Osteocyte (in vitro differentiated cells): ENCODE data around the gene TTC39B. TPM values are rescaled to one million over a fixed set of nuclear protein-coding genes. Genes with fewer than 3 reads are reported as not detected.

Experiments
- DNase-seq: peaks from one replicate; pipeline ENCODE4 v3.0.0; 2021; ENCODE audit warnings: mixed read lengths; ENCODE audit not compliant: unreplicated experiment; ENCODE audit errors: extremely low spot score
- H3K27ac Mint-ChIP-seq: one replicate; pipeline ENCODE4 v1.8.0; 2021; ENCODE audit warnings: mild to moderate bottlenecking, mixed read lengths; ENCODE audit not compliant: unreplicated experiment
- H3K27me3 Mint-ChIP-seq: one replicate; pipeline ENCODE4 v1.8.0; 2021; ENCODE audit warnings: mixed read lengths; ENCODE audit not compliant: unreplicated experiment
- H3K36me3 Mint-ChIP-seq: one replicate; pipeline ENCODE4 v1.8.0; 2021; ENCODE audit warnings: mixed read lengths; ENCODE audit not compliant: unreplicated experiment
- H3K4me1 Mint-ChIP-seq: one replicate; pipeline ENCODE4 v1.8.0; 2021; ENCODE audit warnings: mixed read lengths; ENCODE audit not compliant: unreplicated experiment
- H3K4me3 Mint-ChIP-seq: one replicate; pipeline ENCODE4 v1.8.0; 2021; ENCODE audit warnings: mild to moderate bottlenecking, moderate library complexity, mixed read lengths; ENCODE audit not compliant: unreplicated experiment
- H3K9me3 Mint-ChIP-seq: one replicate; pipeline ENCODE4 v1.8.0; 2021; ENCODE audit warnings: mixed read lengths; ENCODE audit not compliant: unreplicated experiment
- total RNA-seq: library from RNA; stranded (reverse); gene quantifications from 2 replicates; pipeline ENCODE4 v1.2.1, GENCODE V29; 2021
- TF ChIP-seq, protein P1 (sequence below): fragments of 200-600 bp; sonication (generic); IDR thresholded peaks from 2 replicates; pipeline ENCODE4 v1.5.0; 2021; ENCODE audit warnings: antibody characterized with exemption, mild to moderate bottlenecking, moderate library complexity

Gene TTC39B
- total RNA-seq, 1 donor from 2014 or later: 25.5 TPM

- Mint-ChIP-seq H3K36me3 (peaks cover 21% of the 10 kb centered on the region), H3K27me3 (no peaks in the 10 kb centered on the region), H3K4me1 (peaks cover 52% of the 10 kb centered on the region), H3K9me3 (no peaks in the 10 kb centered on the region), H3K4me3 (no peak overlapping the region), H3K27ac (peak overlapping the region; percentile 97)
- TF ChIP-seq, protein P1, sequence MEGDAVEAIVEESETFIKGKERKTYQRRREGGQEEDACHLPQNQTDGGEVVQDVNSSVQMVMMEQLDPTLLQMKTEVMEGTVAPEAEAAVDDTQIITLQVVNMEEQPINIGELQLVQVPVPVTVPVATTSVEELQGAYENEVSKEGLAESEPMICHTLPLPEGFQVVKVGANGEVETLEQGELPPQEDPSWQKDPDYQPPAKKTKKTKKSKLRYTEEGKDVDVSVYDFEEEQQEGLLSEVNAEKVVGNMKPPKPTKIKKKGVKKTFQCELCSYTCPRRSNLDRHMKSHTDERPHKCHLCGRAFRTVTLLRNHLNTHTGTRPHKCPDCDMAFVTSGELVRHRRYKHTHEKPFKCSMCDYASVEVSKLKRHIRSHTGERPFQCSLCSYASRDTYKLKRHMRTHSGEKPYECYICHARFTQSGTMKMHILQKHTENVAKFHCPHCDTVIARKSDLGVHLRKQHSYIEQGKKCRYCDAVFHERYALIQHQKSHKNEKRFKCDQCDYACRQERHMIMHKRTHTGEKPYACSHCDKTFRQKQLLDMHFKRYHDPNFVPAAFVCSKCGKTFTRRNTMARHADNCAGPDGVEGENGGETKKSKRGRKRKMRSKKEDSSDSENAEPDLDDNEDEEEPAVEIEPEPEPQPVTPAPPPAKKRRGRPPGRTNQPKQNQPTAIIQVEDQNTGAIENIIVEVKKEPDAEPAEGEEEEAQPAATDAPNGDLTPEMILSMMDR: no peak
- no peak for DNase-seq
Observed at GRCh38 chr9:15294604-15295003, 12.4 kb downstream of the TTC39B start.

DNA sequence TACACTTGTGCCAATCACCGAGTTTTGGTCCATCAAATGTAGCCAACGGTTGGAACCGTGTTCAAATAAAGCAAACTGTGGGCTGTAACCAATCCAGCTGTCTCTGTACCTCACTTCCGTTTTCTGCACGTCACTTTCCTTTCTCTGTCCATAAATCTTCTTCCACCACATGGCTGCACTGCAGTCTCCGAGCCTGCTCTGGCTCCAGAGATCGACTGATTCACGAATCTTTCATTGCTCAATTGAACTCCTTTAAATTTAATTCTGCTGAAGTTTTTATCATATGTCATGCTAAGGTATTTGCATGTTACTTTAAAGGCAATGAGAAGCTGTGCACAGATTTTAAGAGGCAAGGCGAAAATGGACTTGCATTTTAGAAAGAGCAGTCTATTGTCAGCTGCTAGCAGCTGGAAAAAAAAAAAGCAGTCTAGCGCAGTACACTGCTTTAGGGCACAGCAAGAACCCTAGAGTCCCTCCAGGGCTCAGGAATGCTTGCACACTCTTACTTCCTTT, 13.2 kb downstream of the TTC39B start:
- H3K9me3 Mint-ChIP-seq: no peaks in the 10 kb centered on the region
- TF ChIP-seq, protein P1: no peak
- H3K36me3 Mint-ChIP-seq: peaks cover 16% of the 10 kb centered on the region
- peak overlapping the region; percentile 97 for H3K27ac Mint-ChIP-seq
- no peak overlapping the region for H3K4me3 Mint-ChIP-seq
- no peaks in the 10 kb centered on the region for H3K27me3 Mint-ChIP-seq
- H3K4me1 Mint-ChIP-seq: peaks cover 53% of the 10 kb centered on the region
- no peak for DNase-seq

- TF ChIP-seq, protein P1: no peak
- Mint-ChIP-seq H3K36me3 (peaks cover 11% of the 10 kb centered on the region), H3K4me3 (no peak overlapping the region), H3K9me3 (no peaks in the 10 kb centered on the region), H3K27me3 (no peaks in the 10 kb centered on the region), H3K27ac (peak overlapping the region; percentile 3), H3K4me1 (peaks cover 48% of the 10 kb centered on the region)
- DNase-seq: no peak
Observed at GRCh38 chr9:15293084-15293483, 13.9 kb downstream of the TTC39B start.

DNA sequence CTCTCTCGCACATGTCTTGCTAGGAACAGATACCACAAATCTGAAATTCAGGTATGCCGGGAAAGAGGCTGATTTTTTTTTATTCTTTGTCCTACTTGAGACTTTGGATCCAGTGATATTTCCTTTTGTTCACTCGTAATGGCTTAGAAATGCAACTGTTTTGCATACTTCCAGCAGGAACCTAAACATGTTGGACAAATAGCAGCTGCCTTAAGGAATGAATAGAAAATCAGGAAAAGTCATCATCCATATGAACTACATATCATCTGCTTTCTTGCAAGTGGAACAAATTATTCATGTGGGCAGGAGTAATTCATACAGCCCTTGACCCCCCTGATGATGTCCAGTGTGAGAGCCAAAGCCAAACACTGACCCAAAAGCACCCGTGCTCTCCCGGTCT, 17.4 kb downstream of the TTC39B start:
- Mint-ChIP-seq H3K4me3 (no peak overlapping the region), H3K27me3 (no peaks in the 10 kb centered on the region), H3K9me3 (no peaks in the 10 kb centered on the region), H3K36me3 (peaks cover 12% of the 10 kb centered on the region), H3K4me1 (peaks cover 25% of the 10 kb centered on the region), H3K27ac (no peak overlapping the region)
- TF ChIP-seq, protein P1: no peak
- DNase-seq: no peak

- DNase-seq: no peak
- TF ChIP-seq, protein P1: no peak
- peaks cover 12% of the 10 kb centered on the region for H3K36me3 Mint-ChIP-seq
- no peaks in the 10 kb centered on the region for H3K27me3 Mint-ChIP-seq
- H3K9me3 Mint-ChIP-seq: no peaks in the 10 kb centered on the region
- no peak overlapping the region for H3K27ac Mint-ChIP-seq
- H3K4me3 Mint-ChIP-seq: no peak overlapping the region
- H3K4me1 Mint-ChIP-seq: peaks cover 13% of the 10 kb centered on the region
Observed at GRCh38 chr9:15287309-15287708, 19.7 kb downstream of the TTC39B start.
